ENCODE results near the gene DIAPH2.

Gene DIAPH2

GRCh38 chrX:97311066-97311778 lies 626.6 kb downstream of the DIAPH2 start:
- TF ChIP-seq L3MBTL2 (conservative IDR thresholded peaks at IDR 0.05) (no peak), SP1 (IDR thresholded peaks at IDR 0.05) (no peak), BHLHE40 (IDR thresholded peaks at IDR 0.05; ENCODE audit: borderline replicate concordance) (no peak)
- ChIA-PET POLR2A (no interaction called here), CTCF (no interaction called here)
- no peak for DNase-seq (ENCODE audit: extremely low spot score)

GRCh38 chrX:97314345-97314744 lies 629.7 kb downstream of the DIAPH2 start:
- ChIA-PET CTCF (no interaction called here), POLR2A (no interaction called here)
- no peak for TF ChIP-seq CTBP1 (IDR thresholded peaks at IDR 0.05; ENCODE audit: borderline replicate concordance)
- DNase-seq (ENCODE audit: extremely low spot score), result no peak

- TF ChIP-seq ARNT (IDR thresholded peaks at IDR 0.05) (no peak), CTBP1 (IDR thresholded peaks at IDR 0.05; ENCODE audit: borderline replicate concordance) (no peak), LEF1 (IDR thresholded peaks at IDR 0.05; ENCODE audit: borderline replicate concordance) (no peak), FOXK2 (IDR thresholded peaks at IDR 0.05) (no peak), FOXA1 (IDR thresholded peaks at IDR 0.05) (no peak), ZNF384 (IDR thresholded peaks at IDR 0.05) (no peak), PKNOX1 (IDR thresholded peaks at IDR 0.05) (no peak), NFRKB (IDR thresholded peaks at IDR 0.05) (no peak)
- DNase-seq (ENCODE audit: extremely low spot score), result peak; percentile 45
- ChIA-PET CTCF (no interaction called here), POLR2A (no interaction called here)
Observed at GRCh38 chrX:97315939-97316338, 631.3 kb downstream of the DIAPH2 start.

- CTCF ChIA-PET, result no interaction called here
- POLR2A ChIA-PET, result no interaction called here
- TF ChIP-seq ARNT (IDR thresholded peaks at IDR 0.05), result no peak
- no peak for TF ChIP-seq LEF1 (IDR thresholded peaks at IDR 0.05; ENCODE audit: borderline replicate concordance)
- TF ChIP-seq ELF4 (IDR thresholded peaks at IDR 0.05), result no peak
- no peak for TF ChIP-seq FOXM1 (IDR thresholded peaks at IDR 0.05; ENCODE audit: borderline replicate concordance)
- TF ChIP-seq SUZ12 (IDR thresholded peaks at IDR 0.05), result no peak
- TF ChIP-seq PKNOX1 (IDR thresholded peaks at IDR 0.05), result no peak
- TF ChIP-seq FOXA1 (IDR thresholded peaks at IDR 0.05), result no peak
- DNase-seq (ENCODE audit: extremely low spot score), result no peak
Observed at GRCh38 chrX:97320305-97320704, 635.7 kb downstream of the DIAPH2 start.

DNA sequence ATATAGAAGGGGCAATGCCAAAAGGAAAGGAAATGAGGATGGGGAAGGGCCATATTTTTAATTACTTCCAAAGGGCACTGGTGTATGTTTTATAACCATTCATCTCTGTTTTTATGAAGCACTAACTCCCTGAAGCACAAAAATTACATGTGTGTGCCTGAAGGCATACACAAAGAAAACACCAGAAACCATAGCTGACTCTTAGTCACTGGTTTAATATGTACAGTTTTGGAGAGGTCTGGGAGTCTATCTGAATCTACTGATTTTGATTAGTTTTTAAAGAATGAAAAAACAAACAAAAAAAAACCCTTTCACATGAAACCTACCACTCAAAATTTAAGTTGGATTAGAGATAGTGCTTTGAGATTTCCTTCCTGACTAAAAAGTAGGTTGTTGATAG lies 637.8 kb downstream of the DIAPH2 start:
- no peak for TF ChIP-seq NFRKB (IDR thresholded peaks at IDR 0.05)
- no peak for TF ChIP-seq SP1 (IDR thresholded peaks at IDR 0.05)
- no peak for TF ChIP-seq CTBP1 (IDR thresholded peaks at IDR 0.05; ENCODE audit: borderline replicate concordance)
- no peak for TF ChIP-seq BHLHE40 (IDR thresholded peaks at IDR 0.05; ENCODE audit: borderline replicate concordance)
- TF ChIP-seq FOXK2 (IDR thresholded peaks at IDR 0.05), result no peak
- TF ChIP-seq TARDBP (IDR thresholded peaks at IDR 0.05), result no peak
- no peak for TF ChIP-seq HDGF (IDR thresholded peaks at IDR 0.05; ENCODE audit: borderline replicate concordance)
- TF ChIP-seq ELF4 (IDR thresholded peaks at IDR 0.05), result no peak
- TF ChIP-seq PKNOX1 (IDR thresholded peaks at IDR 0.05), result no peak
- no peak for TF ChIP-seq FOXA1 (IDR thresholded peaks at IDR 0.05)
- TF ChIP-seq ARNT (IDR thresholded peaks at IDR 0.05), result no peak
- ChIA-PET CTCF (no interaction called here), POLR2A (no interaction called here)
- no peak for DNase-seq (ENCODE audit: extremely low spot score)

DNA sequence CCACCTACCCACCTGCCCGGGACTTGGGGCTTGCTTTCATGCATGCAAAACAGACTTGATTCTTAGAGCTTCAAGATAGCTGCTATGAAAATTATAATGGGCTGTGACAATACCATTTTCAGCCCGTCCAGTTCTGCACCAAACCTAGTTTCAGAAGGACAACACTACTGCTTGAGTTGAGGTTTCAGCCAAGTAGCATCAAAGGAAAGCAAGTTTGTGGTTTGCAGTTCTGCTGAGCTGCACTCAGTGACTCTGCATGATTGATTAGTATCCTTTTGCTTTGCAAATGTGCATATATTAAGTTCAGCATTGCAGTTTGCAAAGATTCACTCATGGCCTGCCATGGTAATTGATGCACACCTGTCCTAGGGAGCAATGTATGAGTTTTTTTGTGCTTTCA lies 641.8 kb downstream of the DIAPH2 start:
- ChIA-PET POLR2A (no interaction called here), CTCF (no interaction called here)
- no peak for DNase-seq (ENCODE audit: extremely low spot score)
- TF ChIP-seq TARDBP (IDR thresholded peaks at IDR 0.05) (no peak), SUZ12 (IDR thresholded peaks at IDR 0.05) (no peak), FOXM1 (IDR thresholded peaks at IDR 0.05; ENCODE audit: borderline replicate concordance) (no peak), L3MBTL2 (conservative IDR thresholded peaks at IDR 0.05) (no peak), FOXK2 (IDR thresholded peaks at IDR 0.05) (no peak), LEF1 (IDR thresholded peaks at IDR 0.05; ENCODE audit: borderline replicate concordance) (no peak), CTBP1 (IDR thresholded peaks at IDR 0.05; ENCODE audit: borderline replicate concordance) (no peak), NFRKB (IDR thresholded peaks at IDR 0.05) (no peak), PKNOX1 (IDR thresholded peaks at IDR 0.05) (no peak), BHLHE40 (IDR thresholded peaks at IDR 0.05; ENCODE audit: borderline replicate concordance) (no peak), HDGF (IDR thresholded peaks at IDR 0.05; ENCODE audit: borderline replicate concordance) (no peak), SP1 (IDR thresholded peaks at IDR 0.05) (no peak), ELF4 (IDR thresholded peaks at IDR 0.05) (no peak), ZNF384 (IDR thresholded peaks at IDR 0.05) (no peak), ARNT (IDR thresholded peaks at IDR 0.05) (no peak), FOXA1 (IDR thresholded peaks at IDR 0.05) (no peak)
